Ovary (tissue), 9 donors: ENCODE results near the gene SGPL1. TPM values are rescaled to one million over a fixed set of nuclear protein-coding genes. Genes with fewer than 3 reads are reported as not detected.
A peak's percentile ranks its signal among the peaks of the same experiment; 100 is the strongest.

Experiments used
- DNase-seq, 5 donors: peaks; one replicate each; pipeline ENCODE4 v3.0.0-alpha.2; 2019 to 2020
- H3K27ac ChIP-seq, 2 donors: fragments of 200-600 bp; one replicate each; pipeline versions ENCODE4 v1.5.1 to v1.8.0; 2019 to 2022
- H3K27me3 ChIP-seq: fragments of 200-600 bp; one replicate; pipeline ENCODE4 v1.8.0; 2022
- H3K36me3 ChIP-seq: fragments of 200-600 bp; sonication (generic); one replicate; pipeline ENCODE4 v1.5.1; 2019
- H3K4me1 ChIP-seq: one replicate; pipeline ENCODE4 v1.8.1; 2013; ENCODE audit warnings: mild to moderate bottlenecking, moderate library complexity; ENCODE audit not compliant: insufficient read depth
- H3K4me3 ChIP-seq: fragments of 200-600 bp; sonication (generic); one replicate; pipeline ENCODE4 v1.5.1; 2017
- H3K9me3 ChIP-seq, 2 donors: fragments of 200-600 bp in 1 of 2; sonication (generic) in 1 of 2; one replicate each; pipeline versions ENCODE4 v1.5.1 to v1.8.1; 2013 to 2019; ENCODE audit warnings: mild to moderate bottlenecking in 1 of 2, moderate library complexity in 1 of 2
- EP300 ChIP-seq: sonication (generic); formaldehyde crosslinking; IDR thresholded peaks from one replicate; pipeline ENCODE4 v1.6.1; 2017; ENCODE audit warnings: antibody characterized with exemption
- POLR2A ChIP-seq: fragments of 450-650 bp; IDR thresholded peaks from one replicate; pipeline ENCODE4 v1.6.1; 2017; ENCODE audit warnings: antibody characterized with exemption, mild to moderate bottlenecking, moderate library complexity
- WGBS, 3 donors: extraction: QIAGEN DNeasy Blood & Tissue Kit in 1 of 3; methylation state at CpG; one replicate each; pipeline versions ENCODE4 v1.1.5 to v1.1.7; 2013 to 2017; 5-methylcytosine and 5-hydroxymethylcytosine counted together
- intact Hi-C, 4 donors: fragments of 100-400 bp; cut with DNase I; formaldehyde crosslinking; loops; one replicate each; pipeline versions ENCODE4 v1.11.0 to v1.15.1; 2022 to 2023
- polyA plus RNA-seq, 2 donors: library from polyadenylated mRNA; stranded (reverse); fragments of 200-250 nt in 1 of 2; fragments of 350-450 nt in 1 of 2; fragmentation: Illumina TruSeq in 1 of 2; extraction: RNeasy Lipid Tissue Mini Kit (QIAGEN cat#74804) in 1 of 2; gene quantifications; one replicate each; pipeline ENCODE4 v1.2.3, GENCODE V29; 2013 to 2014
- total RNA-seq, 7 donors: library from RNA; depleted of rRNA in 2 of 7; stranded (reverse); fragments of >200 nt in 2 of 7; fragmentation: NEBNext Ultra II Directional in 3 of 7; extraction: Animal tissue kit (Norgen Biotek cat#: 25700) in 3 of 7; gene quantifications; one replicate each; pipeline versions ENCODE4 v1.1.0 to v1.2.4, GENCODE V29; 2016 to 2023
- TF ChIP-seq, protein P1 (sequence below), 3 donors: fragments of 450-650 bp in 2 of 3; fragments of 200-600 bp in 1 of 3; IDR thresholded peaks; one replicate each; pipeline versions ENCODE4 v1.5.1 to v1.8.0; 2016 to 2022; ENCODE audit warnings: antibody characterized with exemption in 3 of 3, mild to moderate bottlenecking in 1 of 3
- donor health status: DM: no; HTN: no; CAD: no; lungs with moderate emphysema.
- donor health status: DM: no; HTN: no; CAD: no.
- donor health status: Bipolar disorder and iron deficiency.
- donor health status: DM: yes; HTN: yes; CAD: no.
- donor health status: DM: no; HTN: no; CAD: no.
- donor health status: DM: yes; HTN: yes; CAD: no.

SGPL1 gene
- total and polyA plus RNA-seq, 9 donors, result 8.0 to 52.6 (median 30.8) TPM

DNA sequence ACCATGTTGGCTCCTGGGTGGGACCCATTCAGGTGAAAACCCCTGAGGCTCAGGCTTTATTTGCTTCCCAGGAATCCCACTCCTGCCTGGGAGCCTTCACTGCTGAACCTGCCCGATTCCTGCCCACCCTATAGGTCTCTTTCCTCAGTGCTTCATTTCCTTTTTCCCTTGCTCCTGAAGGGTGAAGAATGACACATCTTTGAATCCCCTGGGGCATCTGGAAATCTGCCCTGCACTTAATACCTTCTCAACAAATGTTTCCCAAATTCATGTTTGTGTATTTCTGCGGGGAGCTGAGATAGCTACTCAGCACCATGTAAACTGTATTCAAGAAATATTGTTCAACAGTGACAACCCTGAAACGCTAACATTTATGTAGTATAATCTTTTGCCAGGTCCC is 82.9 kb downstream of the SGPL1 start:
- DNase-seq, result no peak
- Histone ChIP-seq H3K9me3 (no peaks in the 10 kb centered on the region), H3K27ac (no peak overlapping the region), H3K27me3 (no peaks in the 10 kb centered on the region), H3K4me3 (no peak overlapping the region), H3K36me3 (no peaks in the 10 kb centered on the region), H3K4me1 (peaks cover 1% of the 10 kb centered on the region)
- TF ChIP-seq, protein P1, sequence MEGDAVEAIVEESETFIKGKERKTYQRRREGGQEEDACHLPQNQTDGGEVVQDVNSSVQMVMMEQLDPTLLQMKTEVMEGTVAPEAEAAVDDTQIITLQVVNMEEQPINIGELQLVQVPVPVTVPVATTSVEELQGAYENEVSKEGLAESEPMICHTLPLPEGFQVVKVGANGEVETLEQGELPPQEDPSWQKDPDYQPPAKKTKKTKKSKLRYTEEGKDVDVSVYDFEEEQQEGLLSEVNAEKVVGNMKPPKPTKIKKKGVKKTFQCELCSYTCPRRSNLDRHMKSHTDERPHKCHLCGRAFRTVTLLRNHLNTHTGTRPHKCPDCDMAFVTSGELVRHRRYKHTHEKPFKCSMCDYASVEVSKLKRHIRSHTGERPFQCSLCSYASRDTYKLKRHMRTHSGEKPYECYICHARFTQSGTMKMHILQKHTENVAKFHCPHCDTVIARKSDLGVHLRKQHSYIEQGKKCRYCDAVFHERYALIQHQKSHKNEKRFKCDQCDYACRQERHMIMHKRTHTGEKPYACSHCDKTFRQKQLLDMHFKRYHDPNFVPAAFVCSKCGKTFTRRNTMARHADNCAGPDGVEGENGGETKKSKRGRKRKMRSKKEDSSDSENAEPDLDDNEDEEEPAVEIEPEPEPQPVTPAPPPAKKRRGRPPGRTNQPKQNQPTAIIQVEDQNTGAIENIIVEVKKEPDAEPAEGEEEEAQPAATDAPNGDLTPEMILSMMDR (IDR thresholded peaks at IDR 0.05), result no peak
- TF ChIP-seq EP300 (no peak), POLR2A (no peak)
- 73 to 86% (median 81%) methylated on average over 3 of the region's 3 CpGs for WGBS, 3 donors
- intact Hi-C loops, result no loop called here

DNA sequence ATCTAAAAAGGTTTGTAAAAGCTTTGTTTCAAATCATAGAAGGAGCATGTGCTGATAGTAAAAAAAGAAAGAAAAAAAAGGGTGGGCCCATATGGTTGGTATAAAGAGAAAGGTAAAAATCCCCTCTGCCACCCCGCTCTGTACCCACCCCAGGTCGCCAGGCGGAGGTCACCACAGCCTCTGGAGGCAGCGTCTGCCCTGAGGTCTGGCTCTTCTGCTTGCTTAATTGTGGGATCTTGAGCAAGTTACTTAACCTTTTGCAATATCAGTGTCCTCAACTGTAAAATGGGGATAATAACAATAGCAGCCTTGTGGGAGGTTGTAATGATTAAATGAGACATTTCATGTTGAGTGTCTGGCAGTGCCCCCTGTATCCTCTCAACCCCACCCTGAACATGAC is 83.3 kb downstream of the SGPL1 start:
- TF ChIP-seq EP300 (no peak), POLR2A (no peak)
- TF ChIP-seq, protein P1 (IDR thresholded peaks at IDR 0.05), result no peak
- Histone ChIP-seq H3K27ac (no peak overlapping the region), H3K4me3 (no peak overlapping the region), H3K27me3 (no peaks in the 10 kb centered on the region), H3K9me3 (no peaks in the 10 kb centered on the region), H3K36me3 (no peaks in the 10 kb centered on the region), H3K4me1 (peaks cover 1% of the 10 kb centered on the region)
- intact Hi-C loops, result no loop called here
- WGBS, 3 donors, result 87 to 90% (median 88%) methylated on average over 4 of the region's 4 CpGs
- no peak for DNase-seq

DNA sequence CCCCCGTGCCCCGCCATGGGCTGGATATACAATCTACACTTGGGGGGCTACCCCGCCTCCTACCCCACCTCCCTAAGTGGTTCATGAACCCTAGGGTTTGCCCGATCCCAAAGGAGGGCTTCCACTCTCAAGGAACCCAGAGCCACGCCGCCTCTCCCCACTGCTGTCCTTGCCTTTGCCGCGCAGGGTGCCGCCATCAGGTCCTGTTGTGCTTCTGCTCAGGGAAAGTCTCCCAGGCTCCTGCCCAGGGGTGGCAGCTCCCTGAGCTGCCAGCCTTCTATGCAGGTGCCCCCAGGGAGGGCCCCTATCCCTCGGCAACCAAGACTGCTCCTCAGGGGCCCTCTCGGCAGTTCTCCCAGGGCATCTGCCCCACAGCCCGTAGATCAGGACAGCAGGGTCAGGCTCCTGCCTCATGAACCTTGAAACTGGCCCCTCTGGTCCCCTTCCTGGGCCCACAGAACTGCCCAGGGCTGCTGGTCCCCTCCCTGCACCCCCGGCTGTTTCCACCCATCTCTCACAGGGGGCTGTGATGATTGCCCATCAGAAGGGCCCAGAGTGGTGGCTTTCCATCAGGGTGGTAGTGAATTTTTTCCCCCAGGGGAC is 85.6 kb downstream of the SGPL1 start:
- intact Hi-C loops, result no loop called here
- TF ChIP-seq POLR2A (no peak), EP300 (no peak)
- TF ChIP-seq, protein P1 (IDR thresholded peaks at IDR 0.05), result no peak
- Histone ChIP-seq H3K36me3 (no peaks in the 10 kb centered on the region), H3K27ac (no peak overlapping the region), H3K4me1 (peaks cover 1% of the 10 kb centered on the region), H3K9me3 (no peaks in the 10 kb centered on the region), H3K27me3 (no peaks in the 10 kb centered on the region), H3K4me3 (no peak overlapping the region)
- 91 to 93% (median 91%) methylated on average over 13 of the region's 13 CpGs for WGBS, 3 donors
- peak in 1 of 5 donors; percentile 19 for DNase-seq

DNA sequence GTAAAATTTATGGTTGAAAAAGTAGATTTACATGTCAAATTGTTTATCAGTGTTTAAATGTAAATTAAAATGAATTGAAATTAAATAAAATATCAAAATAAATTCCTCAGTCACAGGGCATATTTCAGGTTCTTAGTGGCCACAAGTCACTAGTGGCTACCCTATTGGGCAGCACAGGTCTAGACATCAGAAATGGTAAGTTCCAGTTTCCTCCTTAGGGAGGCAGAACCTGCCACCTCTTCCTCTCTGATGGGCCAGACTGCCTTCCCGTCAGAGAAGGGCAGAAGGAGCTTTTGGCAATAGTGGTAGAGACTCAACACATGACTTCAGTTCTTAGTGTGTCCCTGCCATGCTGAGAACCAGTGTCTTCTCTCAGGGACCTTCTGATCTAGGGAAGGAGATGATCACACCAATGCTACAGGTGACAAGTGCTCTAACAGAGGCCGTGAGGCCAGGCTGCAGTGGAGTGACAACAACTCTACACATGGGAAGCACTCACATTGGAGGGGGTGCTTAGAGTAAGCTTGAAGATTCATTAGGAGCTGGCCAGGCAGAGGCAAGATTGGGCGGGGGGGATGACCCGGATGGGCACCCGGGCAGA is 87.0 kb downstream of the SGPL1 start:
- 61 to 67% (median 62%) methylated on average over 5 of the region's 5 CpGs for WGBS, 3 donors
- TF ChIP-seq, protein P1 (IDR thresholded peaks at IDR 0.05), result no peak
- TF ChIP-seq EP300 (no peak), POLR2A (no peak)

More for the DNA sequence above, 87.0 kb downstream of the SGPL1 start:
- Histone ChIP-seq H3K4me3 (no peak overlapping the region), H3K4me1 (peaks cover 1% of the 10 kb centered on the region), H3K36me3 (no peaks in the 10 kb centered on the region), H3K27me3 (no peaks in the 10 kb centered on the region), H3K9me3 (no peaks in the 10 kb centered on the region), H3K27ac (no peak overlapping the region)
- intact Hi-C loops, result no loop called here
- peak in 1 of 5 donors; percentile 10 for DNase-seq
